ENCODE measurements around the gene ERMAP.
"Not testable (repeated sequence)": the region's sequence is repeated elsewhere in the genome, so short reads cannot be mapped to it uniquely, and the experiment has no call there.

Gene ERMAP

DNA sequence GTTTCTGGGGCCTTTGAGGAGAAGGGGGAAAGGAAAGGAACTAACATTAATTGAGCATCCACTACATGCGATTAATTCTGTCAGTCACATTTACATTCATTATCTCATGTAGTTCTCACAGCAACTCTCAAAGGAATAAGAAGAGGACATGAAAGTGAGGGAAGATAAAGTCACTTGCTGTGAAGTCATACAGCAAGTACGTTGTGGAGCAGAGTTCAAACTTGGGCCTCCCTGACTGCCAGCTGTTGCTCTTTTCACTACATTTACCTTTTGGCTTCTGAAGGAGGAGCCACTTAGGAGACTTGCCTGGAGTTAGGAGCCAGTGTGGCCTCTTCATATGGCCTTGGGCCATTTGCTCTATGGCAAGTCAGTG lies 35.7 kb downstream of the ERMAP start:
- DNase-seq (ENCODE audit: low read depth in 2 of 2): no peak
- no peak overlapping the region for H3K4me3 ChIP-seq (replicated peaks in 1 of 2; ENCODE audit: low read depth in 2 of 2, low read length in 2 of 2)
- TF ChIP-seq, protein P1, sequence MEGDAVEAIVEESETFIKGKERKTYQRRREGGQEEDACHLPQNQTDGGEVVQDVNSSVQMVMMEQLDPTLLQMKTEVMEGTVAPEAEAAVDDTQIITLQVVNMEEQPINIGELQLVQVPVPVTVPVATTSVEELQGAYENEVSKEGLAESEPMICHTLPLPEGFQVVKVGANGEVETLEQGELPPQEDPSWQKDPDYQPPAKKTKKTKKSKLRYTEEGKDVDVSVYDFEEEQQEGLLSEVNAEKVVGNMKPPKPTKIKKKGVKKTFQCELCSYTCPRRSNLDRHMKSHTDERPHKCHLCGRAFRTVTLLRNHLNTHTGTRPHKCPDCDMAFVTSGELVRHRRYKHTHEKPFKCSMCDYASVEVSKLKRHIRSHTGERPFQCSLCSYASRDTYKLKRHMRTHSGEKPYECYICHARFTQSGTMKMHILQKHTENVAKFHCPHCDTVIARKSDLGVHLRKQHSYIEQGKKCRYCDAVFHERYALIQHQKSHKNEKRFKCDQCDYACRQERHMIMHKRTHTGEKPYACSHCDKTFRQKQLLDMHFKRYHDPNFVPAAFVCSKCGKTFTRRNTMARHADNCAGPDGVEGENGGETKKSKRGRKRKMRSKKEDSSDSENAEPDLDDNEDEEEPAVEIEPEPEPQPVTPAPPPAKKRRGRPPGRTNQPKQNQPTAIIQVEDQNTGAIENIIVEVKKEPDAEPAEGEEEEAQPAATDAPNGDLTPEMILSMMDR (IDR thresholded peaks at IDR 0.05; ENCODE audit: low read depth, low read length): no peak

DNA sequence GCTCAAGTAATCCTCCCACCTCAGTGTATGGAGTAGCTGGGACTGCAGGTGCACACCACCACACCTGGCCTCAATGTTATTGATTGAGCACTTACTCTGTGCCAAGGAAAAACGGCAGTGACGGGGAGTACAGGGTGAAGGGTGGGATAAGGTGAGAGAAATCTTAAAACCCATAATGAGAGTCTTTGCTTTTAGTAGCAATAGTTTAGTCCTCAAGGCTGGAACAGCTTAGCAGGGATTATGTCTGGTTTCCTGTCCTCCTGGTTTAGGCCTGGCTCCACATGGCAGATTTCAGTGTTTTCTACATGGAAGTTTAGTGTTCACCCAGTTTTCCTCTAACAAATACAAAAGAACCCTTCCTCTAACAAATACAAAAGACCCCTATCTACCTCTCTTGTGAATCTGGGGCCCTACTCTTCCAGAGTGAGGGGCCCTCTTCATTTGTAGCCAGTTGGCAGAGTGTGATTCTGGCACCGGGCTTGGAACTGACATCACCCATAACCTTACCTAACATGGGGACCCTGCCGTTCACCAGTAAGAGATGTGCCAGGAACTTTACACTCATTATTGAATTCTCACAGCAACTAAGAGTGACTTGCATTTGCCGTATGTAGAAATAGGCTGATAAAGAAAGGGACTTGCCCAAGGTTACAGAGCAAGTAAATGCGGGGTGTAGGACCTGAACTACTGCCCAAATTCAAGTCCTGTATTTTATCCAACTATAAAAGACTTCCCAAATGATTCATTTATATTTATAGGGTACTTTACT lies 36.4 kb downstream of the ERMAP start:
- TF ChIP-seq, protein P1 (IDR thresholded peaks at IDR 0.05; ENCODE audit: low read depth, low read length): no peak
- no peak for DNase-seq (ENCODE audit: low read depth in 2 of 2)
- H3K4me3 ChIP-seq (replicated peaks in 1 of 2; ENCODE audit: low read depth in 2 of 2, low read length in 2 of 2): no peak overlapping the region

DNA sequence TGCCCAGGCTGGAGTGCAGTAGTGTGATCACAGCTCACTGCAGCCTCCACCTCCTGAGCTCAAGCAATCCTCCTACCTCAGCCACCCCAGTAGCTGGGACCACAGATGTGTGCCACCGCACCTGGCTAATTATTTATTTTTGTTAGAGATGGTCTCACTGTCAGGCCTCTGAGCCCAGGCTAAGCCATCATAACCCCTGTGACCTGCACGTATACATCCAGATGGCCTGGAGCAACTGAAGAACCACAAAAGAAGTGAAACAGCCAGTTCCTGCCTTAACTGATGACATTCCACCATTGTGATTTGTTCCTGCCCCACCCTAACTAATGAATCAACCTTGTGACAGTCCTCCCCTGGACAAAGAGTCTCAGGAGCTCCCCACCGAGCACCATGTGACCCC lies 39.6 kb downstream of the ERMAP start:
- not testable (repeated sequence) for DNase-seq (ENCODE audit: low read depth in 2 of 2); H3K4me3 ChIP-seq (replicated peaks in 1 of 2; ENCODE audit: low read depth in 2 of 2, low read length in 2 of 2)

DNA sequence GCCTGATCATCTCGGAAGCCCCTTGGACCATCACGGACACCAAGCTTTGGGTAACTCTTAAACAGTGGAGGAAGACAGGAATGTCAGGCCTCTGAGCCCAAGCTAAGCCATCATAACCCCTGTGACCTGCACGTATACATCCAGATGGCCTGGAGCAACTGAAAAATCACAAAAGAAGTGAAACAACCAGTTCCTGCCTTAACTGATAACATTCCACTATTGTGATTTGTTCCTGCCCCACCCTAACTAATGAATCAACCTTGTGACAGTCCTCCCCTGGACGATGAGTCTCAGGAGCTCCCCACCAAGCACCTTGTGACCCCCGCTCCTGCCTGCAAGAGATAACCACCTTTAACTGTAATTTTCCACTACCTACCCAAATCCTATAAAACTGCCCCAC lies 42.4 kb downstream of the ERMAP start:
- not testable (repeated sequence) for DNase-seq (ENCODE audit: low read depth in 2 of 2)

DNA sequence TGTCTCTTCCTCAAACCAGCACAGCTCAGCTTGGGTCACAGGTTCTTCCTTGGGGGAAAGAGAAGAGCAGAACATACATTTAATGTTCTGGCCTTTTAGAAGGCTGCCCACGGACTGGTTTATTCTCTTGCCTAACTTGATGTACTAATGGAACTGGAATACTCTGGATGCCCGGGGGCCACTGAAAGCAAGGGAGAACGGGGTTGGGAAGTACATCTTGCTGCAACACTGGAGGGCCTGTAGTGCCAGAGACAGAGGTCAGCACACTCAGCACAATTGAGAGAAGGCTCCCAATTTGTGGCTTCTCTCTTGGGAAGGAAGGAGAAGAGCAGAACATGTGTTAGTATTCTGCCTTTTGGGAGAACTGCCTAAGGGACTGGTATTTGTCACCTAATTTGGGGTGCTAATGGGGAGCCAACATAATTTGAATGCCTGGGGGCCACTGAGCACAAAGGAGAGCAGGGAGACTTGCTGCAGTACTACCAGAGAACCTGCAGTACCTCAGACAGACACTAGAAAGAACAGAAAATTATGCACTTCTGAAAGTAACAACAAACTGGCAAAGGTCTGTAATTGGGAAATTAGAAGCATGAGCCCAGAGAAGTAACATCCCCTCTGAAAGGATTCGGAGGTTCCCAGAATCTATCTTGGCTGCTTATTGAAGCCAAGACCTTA lies 43.6 kb downstream of the ERMAP start:
- no peak for DNase-seq (ENCODE audit: low read depth in 2 of 2)
- no peak overlapping the region for H3K4me3 ChIP-seq (replicated peaks in 1 of 2; ENCODE audit: low read depth in 2 of 2, low read length in 2 of 2)
- TF ChIP-seq, protein P1 (IDR thresholded peaks at IDR 0.05; ENCODE audit: low read depth, low read length): no peak

More for the DNA sequence above, 42.4 kb downstream of the ERMAP start:
- H3K4me3 ChIP-seq (replicated peaks in 1 of 2; ENCODE audit: low read depth in 2 of 2, low read length in 2 of 2): not testable (repeated sequence)

DNA sequence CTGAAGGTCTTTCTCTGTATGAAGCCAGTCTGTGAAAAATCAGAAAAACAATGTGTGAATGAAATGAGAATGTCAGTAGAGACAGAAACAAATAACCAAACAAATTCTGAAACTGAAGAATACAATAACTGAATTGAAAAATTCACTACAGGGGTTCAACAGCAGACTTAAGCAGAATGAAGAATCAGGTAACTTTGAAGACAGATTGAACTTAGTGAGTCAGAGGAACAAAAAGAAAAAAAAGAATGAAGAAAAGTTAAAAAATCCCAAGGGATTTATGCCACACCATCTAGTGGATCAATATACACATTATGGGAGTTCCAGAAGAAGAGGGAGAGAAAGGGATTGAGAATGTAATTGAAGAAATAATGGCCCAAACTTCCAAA lies 44.1 kb downstream of the ERMAP start:
- TF ChIP-seq, protein P1 (IDR thresholded peaks at IDR 0.05; ENCODE audit: low read depth, low read length): no peak
- no peak for DNase-seq (ENCODE audit: low read depth in 2 of 2)
- no peak overlapping the region for H3K4me3 ChIP-seq (replicated peaks in 1 of 2; ENCODE audit: low read depth in 2 of 2, low read length in 2 of 2)

DNA sequence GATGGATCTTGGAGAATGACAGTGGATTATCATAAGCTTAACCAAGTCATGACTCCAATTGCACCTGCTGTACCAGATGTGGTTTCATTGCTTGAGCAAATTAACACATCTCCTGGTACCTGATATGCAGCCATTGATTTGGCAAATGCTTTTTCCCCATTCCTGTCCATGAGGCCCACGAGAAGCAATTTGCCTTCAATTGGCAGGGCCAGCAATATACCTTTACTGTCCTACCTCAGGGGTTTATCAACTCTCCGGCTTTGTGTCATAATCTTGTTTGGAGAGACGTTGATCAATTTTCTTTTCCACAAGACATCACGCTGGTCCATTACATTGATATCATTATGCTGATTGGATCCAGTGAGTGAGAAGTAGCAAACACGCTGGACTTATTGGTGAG lies 49.6 kb downstream of the ERMAP start:
- DNase-seq (ENCODE audit: low read depth in 2 of 2): no peak
- H3K4me3 ChIP-seq (replicated peaks in 1 of 2; ENCODE audit: low read depth in 2 of 2, low read length in 2 of 2): no peak overlapping the region
- TF ChIP-seq, protein P1 (IDR thresholded peaks at IDR 0.05; ENCODE audit: low read depth, low read length): no peak

DNA sequence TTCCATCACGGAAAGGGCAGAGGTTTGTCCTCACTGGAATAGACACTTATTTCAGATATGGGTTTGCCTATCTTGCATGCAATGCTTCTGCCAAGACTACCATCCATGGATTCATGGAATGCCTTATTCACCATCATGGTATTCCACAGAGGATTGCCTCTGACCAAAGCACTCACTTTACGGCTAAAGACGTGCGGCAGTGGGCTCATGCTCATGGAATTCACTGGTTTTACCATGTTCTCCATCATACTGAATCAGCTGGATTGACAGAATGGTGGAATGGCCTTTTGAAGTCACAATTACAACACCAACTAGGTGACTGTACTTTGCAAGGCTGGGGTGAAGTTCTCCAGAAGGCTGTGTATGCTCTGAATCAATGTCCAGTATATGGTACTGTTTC lies 51.5 kb downstream of the ERMAP start:
- not testable (repeated sequence) for H3K4me3 ChIP-seq (replicated peaks in 1 of 2; ENCODE audit: low read depth in 2 of 2, low read length in 2 of 2); DNase-seq (ENCODE audit: low read depth in 2 of 2)

DNA sequence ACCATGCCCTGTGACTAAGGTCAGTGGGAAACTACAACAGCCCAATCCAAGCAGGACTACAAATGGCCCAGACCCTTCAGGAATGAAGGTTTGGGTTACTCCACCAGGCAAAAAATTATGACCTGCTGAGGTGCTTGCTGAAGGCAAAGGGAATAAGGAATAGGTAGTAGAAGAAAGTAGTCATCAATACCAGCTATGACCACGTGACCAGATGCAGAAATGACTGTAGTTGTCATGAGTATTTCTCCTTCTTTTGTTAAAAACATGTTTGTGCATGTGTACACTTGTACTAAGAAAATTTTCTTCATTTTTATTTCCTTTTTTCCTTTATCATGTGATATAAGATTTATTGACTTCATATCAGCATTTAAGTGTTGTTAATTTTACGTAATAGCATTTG lies 52.3 kb downstream of the ERMAP start:
- not testable (repeated sequence) for DNase-seq (ENCODE audit: low read depth in 2 of 2); H3K4me3 ChIP-seq (replicated peaks in 1 of 2; ENCODE audit: low read depth in 2 of 2, low read length in 2 of 2)

DNA sequence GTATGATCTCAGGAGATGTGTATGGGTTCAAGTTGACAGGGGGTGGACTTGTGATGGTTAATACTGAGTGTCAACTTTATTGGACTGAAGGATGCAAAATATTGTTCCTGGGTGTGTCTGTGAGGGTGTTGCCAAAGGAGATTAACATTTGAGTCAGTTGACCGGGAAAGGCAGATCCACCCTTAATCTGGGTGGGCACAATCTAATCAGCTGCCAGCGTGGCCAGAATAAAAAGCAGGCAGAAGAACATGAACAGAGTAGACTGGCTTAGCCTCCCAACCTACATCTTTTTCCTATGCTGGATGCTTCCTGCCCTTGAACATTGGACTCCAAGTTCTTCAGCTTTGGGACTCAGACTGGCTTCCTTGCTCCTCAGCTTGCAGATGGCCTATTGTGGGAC lies 52.8 kb downstream of the ERMAP start:
- not testable (repeated sequence) for H3K4me3 ChIP-seq (replicated peaks in 1 of 2; ENCODE audit: low read depth in 2 of 2, low read length in 2 of 2); DNase-seq (ENCODE audit: low read depth in 2 of 2)

DNA sequence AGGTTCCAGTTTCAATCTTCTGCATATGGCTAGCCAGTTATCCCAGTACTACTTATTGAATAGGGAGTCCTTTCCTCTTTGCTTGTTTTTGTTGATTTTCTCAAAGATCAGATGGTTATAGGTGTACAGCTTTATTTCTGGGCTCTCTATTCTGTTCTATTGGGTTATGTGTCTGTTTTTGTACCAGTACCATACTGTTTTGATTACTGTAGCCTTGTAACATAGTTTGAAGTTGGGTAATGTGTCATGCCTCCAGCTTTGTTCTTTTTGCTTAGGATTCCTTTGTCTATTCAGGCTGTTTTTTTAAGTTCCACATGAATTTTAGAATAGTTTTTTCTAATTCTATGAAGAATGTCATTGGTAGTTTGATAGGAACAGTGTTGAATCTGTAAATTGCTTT lies 56.2 kb downstream of the ERMAP start:
- not testable (repeated sequence) for H3K4me3 ChIP-seq (replicated peaks in 1 of 2; ENCODE audit: low read depth in 2 of 2, low read length in 2 of 2); DNase-seq (ENCODE audit: low read depth in 2 of 2)

Measured in cardiac fibroblast (primary cell).